Cardiac fibroblast (primary cell): Measurements from ENCODE around the gene ATP9A.
"Not testable (repeated sequence)": the region's sequence is repeated elsewhere in the genome, so short reads cannot be mapped to it uniquely, and the experiment has no call there.

Experiments
- DNase-seq, 2 donors: peaks; one replicate each; pipeline versions ENCODE4 v3.0.0 to v3.0.0-alpha.2; 2010; ENCODE audit warnings: low read depth in 2 of 2
- H3K4me3 ChIP-seq, 2 donors: replicated peaks in 1 of 2; 1 replicate in 1 of 2; 2 replicates in 1 of 2; pipeline ENCODE4 v1.5.1; 2011; ENCODE audit warnings: low read depth in 2 of 2, low read length in 2 of 2, mild to moderate bottlenecking in 2 of 2, moderate library complexity in 1 of 2
- TF ChIP-seq, protein P1 (sequence below): IDR thresholded peaks from one replicate; pipeline ENCODE4 v1.5.1; 2011; ENCODE audit warnings: low read depth, mild to moderate bottlenecking, low read length, inconsistent platforms

ATP9A gene

DNA sequence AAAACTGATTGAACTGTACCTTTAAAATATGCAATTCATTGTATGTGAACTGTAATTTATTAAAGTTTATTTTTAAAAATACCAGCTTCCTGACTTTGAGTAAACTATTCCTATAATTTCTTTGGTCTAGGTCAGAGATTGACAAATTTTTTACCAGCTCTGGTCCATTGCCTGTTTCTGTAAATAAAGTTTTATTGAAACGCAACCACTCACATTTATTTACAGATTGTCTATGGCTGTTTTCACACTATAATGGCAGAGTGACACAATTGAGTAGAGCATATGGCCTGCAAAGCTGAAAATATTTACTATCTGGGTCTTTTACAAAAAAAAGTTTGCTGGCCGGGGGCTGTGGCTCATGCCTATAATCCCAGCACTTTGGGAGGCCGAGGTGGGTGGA lies 192.7 kb downstream of the ATP9A start:
- H3K4me3 ChIP-seq: no peak overlapping the region
- DNase-seq: no peak
- TF ChIP-seq, protein P1, sequence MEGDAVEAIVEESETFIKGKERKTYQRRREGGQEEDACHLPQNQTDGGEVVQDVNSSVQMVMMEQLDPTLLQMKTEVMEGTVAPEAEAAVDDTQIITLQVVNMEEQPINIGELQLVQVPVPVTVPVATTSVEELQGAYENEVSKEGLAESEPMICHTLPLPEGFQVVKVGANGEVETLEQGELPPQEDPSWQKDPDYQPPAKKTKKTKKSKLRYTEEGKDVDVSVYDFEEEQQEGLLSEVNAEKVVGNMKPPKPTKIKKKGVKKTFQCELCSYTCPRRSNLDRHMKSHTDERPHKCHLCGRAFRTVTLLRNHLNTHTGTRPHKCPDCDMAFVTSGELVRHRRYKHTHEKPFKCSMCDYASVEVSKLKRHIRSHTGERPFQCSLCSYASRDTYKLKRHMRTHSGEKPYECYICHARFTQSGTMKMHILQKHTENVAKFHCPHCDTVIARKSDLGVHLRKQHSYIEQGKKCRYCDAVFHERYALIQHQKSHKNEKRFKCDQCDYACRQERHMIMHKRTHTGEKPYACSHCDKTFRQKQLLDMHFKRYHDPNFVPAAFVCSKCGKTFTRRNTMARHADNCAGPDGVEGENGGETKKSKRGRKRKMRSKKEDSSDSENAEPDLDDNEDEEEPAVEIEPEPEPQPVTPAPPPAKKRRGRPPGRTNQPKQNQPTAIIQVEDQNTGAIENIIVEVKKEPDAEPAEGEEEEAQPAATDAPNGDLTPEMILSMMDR: no peak

DNA sequence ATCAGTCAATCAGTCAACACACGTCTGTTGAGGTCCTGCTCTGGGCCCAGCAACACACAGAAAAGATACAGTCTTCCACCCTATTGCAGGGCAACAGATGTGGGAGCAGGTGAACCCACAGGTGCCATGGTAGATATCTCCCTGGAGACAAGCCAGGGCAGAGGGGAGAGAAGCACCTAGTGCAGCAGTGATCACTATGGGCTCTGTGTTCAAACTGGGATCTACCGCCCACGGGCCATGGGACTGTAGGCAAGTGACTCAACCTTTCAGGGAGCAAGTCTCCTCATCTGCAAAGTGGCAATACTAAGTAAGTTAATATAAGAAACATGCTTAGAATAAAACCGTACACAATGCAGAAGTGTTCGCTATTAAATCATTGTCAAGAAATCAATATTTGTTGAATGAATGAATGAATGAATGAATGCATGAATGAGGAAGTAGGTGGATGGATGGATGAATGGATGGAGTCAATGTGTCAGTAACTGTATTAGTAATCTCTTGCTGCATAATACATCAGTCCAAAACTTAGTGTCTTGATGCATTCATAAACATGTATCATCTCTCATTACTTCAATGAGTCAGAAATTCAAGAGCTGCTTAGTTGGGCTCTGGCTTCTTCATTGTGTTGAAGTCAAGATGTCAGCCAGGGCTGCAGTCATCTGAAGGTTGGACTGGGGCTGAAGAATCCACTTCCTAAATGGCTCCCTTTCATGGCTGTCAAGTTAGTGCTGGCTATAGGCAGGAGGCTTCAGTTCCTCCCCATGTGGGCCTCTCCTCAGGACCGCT lies 193.7 kb downstream of the ATP9A start:
- H3K4me3 ChIP-seq: no peak overlapping the region
- TF ChIP-seq, protein P1: no peak
- peak in 1 of 2 donors; percentile 50 for DNase-seq

DNA sequence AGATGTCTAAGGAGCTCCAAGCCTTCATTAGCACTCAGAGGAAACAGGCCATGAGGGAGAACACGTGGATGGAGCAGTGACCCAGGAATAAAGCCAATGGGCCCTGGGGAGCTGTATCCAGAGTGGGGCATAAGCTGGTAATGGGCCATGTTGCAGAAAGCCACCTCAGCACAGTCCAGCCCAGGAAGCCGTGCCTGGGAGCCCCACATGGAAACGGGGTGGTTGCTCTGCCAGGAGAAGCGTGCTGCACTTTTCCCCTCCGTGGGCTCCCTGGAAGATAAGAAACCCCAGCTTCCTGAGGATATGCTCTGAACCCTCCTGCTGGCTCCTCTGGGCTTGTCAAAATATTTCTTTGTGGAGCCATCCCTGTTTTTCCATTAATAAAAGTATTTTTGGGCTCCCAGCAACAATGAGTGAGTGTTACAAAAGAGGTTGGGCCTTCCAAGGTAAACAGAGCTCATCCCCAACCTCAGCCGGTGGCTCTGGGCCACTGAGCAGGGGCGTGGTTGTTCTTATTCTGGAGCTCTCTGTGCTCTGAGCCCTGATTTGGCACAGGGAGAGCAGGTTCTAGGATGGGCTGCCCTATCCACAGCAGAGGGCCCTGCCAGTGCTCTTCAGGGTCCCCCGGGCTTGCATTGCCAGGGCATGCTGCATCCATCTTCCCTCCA lies 194.5 kb downstream of the ATP9A start:
- peak in 1 of 2 donors; percentile 57 for DNase-seq
- TF ChIP-seq, protein P1: no peak

DNA sequence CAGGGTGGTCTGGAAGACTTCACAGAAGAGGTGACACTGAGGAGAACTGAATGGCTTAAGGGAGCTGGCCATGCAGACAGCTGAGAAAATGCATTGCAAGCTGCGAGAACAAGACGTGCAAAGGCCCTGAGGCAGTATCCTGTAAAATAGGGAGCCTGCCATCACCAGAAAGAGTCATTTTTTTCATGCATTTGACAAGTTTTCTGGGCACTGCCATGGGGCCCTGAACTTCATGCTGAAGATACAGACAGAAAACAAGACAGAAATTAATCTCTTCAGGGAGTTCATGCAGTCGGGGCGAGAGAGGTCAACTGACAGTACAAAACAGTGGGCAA lies 196.8 kb downstream of the ATP9A start:
- no peak overlapping the region for H3K4me3 ChIP-seq
- TF ChIP-seq, protein P1: no peak
- DNase-seq: no peak

More for the DNA sequence above, 194.5 kb downstream of the ATP9A start:
- no peak overlapping the region for H3K4me3 ChIP-seq

DNA sequence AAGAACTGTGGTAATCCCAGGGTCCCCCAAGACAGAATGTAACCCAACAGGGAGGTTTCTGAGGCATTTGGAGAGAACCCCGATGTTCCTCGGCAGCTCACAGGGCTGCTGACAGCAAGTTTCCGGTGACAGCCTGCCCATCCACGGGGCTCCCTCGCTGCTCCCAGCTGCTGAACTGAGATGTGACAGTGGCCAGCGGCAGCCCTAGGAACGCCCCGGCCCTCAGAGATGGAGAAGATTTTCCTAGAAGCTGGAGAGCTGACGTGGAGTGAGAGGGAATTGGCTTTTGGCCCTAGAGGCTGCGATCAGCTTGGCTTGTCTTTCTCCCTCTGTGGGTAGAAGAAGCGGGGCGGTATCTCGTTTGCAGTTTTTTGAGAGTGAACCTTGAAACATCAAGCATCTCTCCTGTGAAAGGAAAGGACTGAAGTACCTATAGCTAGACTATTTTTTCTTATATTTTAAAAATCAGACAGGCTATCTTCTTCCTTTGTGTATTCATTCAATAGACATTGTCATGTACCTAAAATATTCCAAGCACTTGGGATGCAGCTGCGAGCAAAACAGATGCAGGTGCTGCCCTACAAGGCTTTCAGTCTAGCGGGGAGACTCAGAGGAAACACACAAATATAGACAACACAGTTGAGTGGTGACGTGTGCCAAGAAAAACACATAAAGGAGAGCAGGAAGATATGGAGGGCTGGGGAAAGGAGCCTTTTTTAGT lies 197.3 kb downstream of the ATP9A start:
- no peak overlapping the region for H3K4me3 ChIP-seq
- peak; percentile 29 to 35 for DNase-seq
- TF ChIP-seq, protein P1: no peak

DNA sequence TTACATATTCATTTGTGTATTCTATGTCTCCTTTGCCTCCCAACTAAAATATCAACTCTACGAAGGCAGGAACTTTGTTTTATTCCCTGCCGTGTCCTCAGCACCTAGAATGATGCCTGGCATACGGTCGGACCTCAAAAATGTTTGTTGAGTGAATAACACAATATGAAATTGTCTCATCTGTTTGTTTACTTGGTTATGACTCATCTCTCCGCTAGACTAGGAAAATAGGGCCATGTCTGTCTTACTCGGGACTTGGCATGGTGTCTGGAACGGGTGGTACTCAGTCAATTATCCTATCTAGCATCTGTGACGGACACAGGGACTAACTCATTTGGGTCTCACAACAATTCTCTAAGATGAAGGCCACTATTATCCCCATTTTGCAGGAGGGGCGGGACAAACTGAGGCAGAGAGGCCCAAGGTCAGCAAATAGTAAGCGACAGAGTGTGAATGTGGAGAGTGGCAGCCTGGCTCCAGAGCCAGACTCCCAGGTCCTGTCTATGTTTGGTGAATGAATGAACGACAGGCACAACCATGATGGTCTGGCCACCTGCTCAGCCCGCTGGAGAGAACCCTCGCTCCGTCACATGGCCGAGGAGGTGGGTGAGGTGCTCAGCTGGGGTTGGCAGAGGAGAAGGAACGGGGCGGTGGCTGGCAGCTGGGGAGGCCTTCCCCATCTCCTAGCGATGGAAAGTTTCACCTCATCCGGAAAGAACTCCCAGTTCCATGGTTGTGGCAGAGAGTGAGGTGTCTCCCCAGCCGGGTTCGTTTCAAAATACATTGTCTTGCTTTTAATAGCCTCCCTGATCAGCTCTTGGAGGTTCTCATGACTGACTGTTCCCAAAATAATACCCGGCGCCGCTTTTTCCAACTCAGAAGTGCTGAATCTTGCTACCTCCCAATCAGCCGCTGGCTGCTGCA lies 198.1 kb downstream of the ATP9A start:
- peak in 1 of 2 donors; percentile 69 for DNase-seq
- H3K4me3 ChIP-seq: no peak overlapping the region
- TF ChIP-seq, protein P1: no peak

DNA sequence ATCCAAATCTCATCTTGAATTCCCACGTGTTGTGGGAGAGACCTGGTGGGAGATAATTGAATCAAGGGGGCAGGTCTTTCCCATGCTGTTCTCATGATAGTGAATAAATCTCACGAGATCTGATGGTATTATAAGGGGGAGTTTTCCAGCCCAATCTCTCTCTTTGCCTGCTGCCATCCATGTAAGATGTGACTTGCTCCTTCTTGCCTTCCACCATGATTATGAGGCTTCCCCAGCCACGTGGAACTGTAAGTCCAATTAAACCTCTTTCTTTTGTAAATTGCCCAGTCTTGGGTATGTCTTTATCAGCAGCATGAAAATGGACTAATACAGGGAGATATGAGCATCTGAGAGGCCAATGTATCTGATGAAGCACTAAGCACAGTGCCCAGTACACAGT lies 199.7 kb downstream of the ATP9A start:
- not testable (repeated sequence) for DNase-seq, H3K4me3 ChIP-seq
